GM19035 (cell line): ENCODE results near the gene USP4.
A peak's percentile ranks its signal among the peaks of the same experiment; 100 is the strongest.
"Not testable (repeated sequence)": the region's sequence is repeated elsewhere in the genome, so short reads cannot be mapped to it uniquely, and the experiment has no call there.

ENCODE experiments used
- ATAC-seq: cut with Tn5 transposase; IDR thresholded peaks from one replicate; pipeline ENCODE4 v1.9.1; 2021; ENCODE audit not compliant: unreplicated experiment

The USP4 gene

GRCh38 chr3:49339941-49340800, at the start of gene USP4:
Gene USP4, minus strand, starts transcription at chr3:49340053. Its CDS starts 29 bp downstream, at chr3:49340024.
- ATAC-seq: peak; percentile 84

- ATAC-seq: no peak
Observed at GRCh38 chr3:49389297-49389696, 49.4 kb upstream of the USP4 start.

- no peak for ATAC-seq
Observed at GRCh38 chr3:49388289-49388820, 48.5 kb upstream of the USP4 start.

- ATAC-seq: no peak
Observed at GRCh38 chr3:49387721-49388120, 47.9 kb upstream of the USP4 start.

GRCh38 chr3:49386056-49386756, 46.4 kb upstream of the USP4 start:
- ATAC-seq: no peak

- no peak for ATAC-seq
Observed at GRCh38 chr3:49385617-49386016, 45.8 kb upstream of the USP4 start.

- ATAC-seq: no peak
Observed at GRCh38 chr3:49383387-49383786, 43.5 kb upstream of the USP4 start.

GRCh38 chr3:49378249-49378895, 38.5 kb upstream of the USP4 start:
- no peak for ATAC-seq

- ATAC-seq: no peak
Observed at GRCh38 chr3:49377483-49377882, 37.6 kb upstream of the USP4 start.

GRCh38 chr3:49371946-49372345, 32.1 kb upstream of the USP4 start:
- no peak for ATAC-seq

GRCh38 chr3:49370585-49371290, 30.9 kb upstream of the USP4 start:
- ATAC-seq: no peak

- ATAC-seq: no peak
Observed at GRCh38 chr3:49362561-49362960, 22.7 kb upstream of the USP4 start.

GRCh38 chr3:49359623-49360022, 19.8 kb upstream of the USP4 start:
- ATAC-seq: no peak

- ATAC-seq: peak; percentile 2
Observed at GRCh38 chr3:49358884-49359225, 19.0 kb upstream of the USP4 start.

- peak; percentile 86 for ATAC-seq
Observed at GRCh38 chr3:49358217-49358883, 18.5 kb upstream of the USP4 start, which contains the start of gene GPX1. Gene GPX1, minus strand, starts transcription at chr3:49358353. Its CDS starts 75 bp downstream, at chr3:49358278.

GRCh38 chr3:49357443-49358216, 17.8 kb upstream of the USP4 start:
- ATAC-seq: peak; percentile 37

GRCh38 chr3:49357095-49357442, 17.2 kb upstream of the USP4 start:
- ATAC-seq: not testable (repeated sequence)

- ATAC-seq: no peak
Observed at GRCh38 chr3:49352890-49353421, 13.1 kb upstream of the USP4 start.

GRCh38 chr3:49352281-49352680, 12.4 kb upstream of the USP4 start:
- no peak for ATAC-seq
